Breast epithelium (tissue), 4 donors: Measurements from ENCODE around the gene KCNIP1. TPM values are rescaled to one million over a fixed set of nuclear protein-coding genes. Genes with fewer than 3 reads are reported as not detected.
A peak's percentile ranks its signal among the peaks of the same experiment; 100 is the strongest.
"Not testable (repeated sequence)": the region's sequence is repeated elsewhere in the genome, so short reads cannot be mapped to it uniquely, and the experiment has no call there.

Experiments
- DNase-seq, 2 donors: peaks; one replicate each; pipeline ENCODE4 v3.0.0-alpha.2; 2019; ENCODE audit warnings: low spot score in 2 of 2
- H3K27ac ChIP-seq, 2 donors: fragments of 200-600 bp; sonication (generic) in 1 of 2; one replicate each; pipeline ENCODE4 v1.5.1; 2016 to 2019; ENCODE audit warnings: mild to moderate bottlenecking in 1 of 2
- H3K27me3 ChIP-seq, 2 donors: fragments of 200-600 bp; sonication (generic) in 1 of 2; one replicate each; pipeline versions ENCODE4 v1.5.1 to v1.6.0; 2017 to 2019; ENCODE audit warnings: control low read depth in 1 of 2, mild to moderate bottlenecking in 1 of 2
- H3K36me3 ChIP-seq: fragments of 200-600 bp; one replicate; pipeline ENCODE4 v1.5.1; 2019
- H3K4me1 ChIP-seq, 2 donors: fragments of 200-600 bp; sonication (generic); one replicate each; pipeline ENCODE4 v1.5.1; 2016 to 2019; ENCODE audit warnings: control low read depth in 1 of 2
- H3K4me3 ChIP-seq, 3 donors: fragments of 200-600 bp; sonication (generic); 1 replicate in 2 of 3; 2 replicates in 1 of 3; pipeline ENCODE4 v1.5.1; 2016 to 2019; ENCODE audit warnings: mild to moderate bottlenecking in 3 of 3, moderate library complexity in 2 of 3
- H3K9me3 ChIP-seq, 2 donors: fragments of 200-600 bp; sonication (generic) in 1 of 2; one replicate each; pipeline ENCODE4 v1.5.1; 2016 to 2019; ENCODE audit warnings: control low read depth in 1 of 2
- CTCF ChIP-seq, 3 donors: fragments of 450-650 bp; IDR thresholded peaks; one replicate each; pipeline ENCODE4 v1.5.1; 2016 to 2017; ENCODE audit warnings: antibody characterized with exemption in 3 of 3, mild to moderate bottlenecking in 3 of 3, moderate library complexity in 3 of 3
- POLR2A ChIP-seq: fragments of 450-650 bp; IDR thresholded peaks from one replicate; pipeline ENCODE4 v1.6.1; 2016; ENCODE audit warnings: antibody characterized with exemption, mild to moderate bottlenecking, moderate library complexity
- POLR2AphosphoS5 ChIP-seq, 3 donors: sonication (generic); formaldehyde crosslinking; IDR thresholded peaks; one replicate each; pipeline ENCODE4 v1.6.1; 2017; ENCODE audit warnings: antibody characterized with exemption in 3 of 3
- intact Hi-C: fragments of 100-400 bp; cut with DNase I; formaldehyde crosslinking; loops from one replicate; pipeline ENCODE4 v1.15.1; 2023; ENCODE audit warnings: low total_unique reads
- total RNA-seq, 3 donors: library from RNA; depleted of rRNA; stranded (reverse); fragments of >200 nt; gene quantifications; one replicate each; pipeline ENCODE4 v1.1.0, GENCODE V29; 2016

KCNIP1 gene
- total RNA-seq, 3 donors from 2014 or later = 1.0 to 1.6 TPM; not detected in 1

GRCh38 chr5:170753311-170753710 is 249.5 kb downstream of the KCNIP1 start:
- no peak for TF ChIP-seq POLR2A
- no peak for TF ChIP-seq CTCF (IDR thresholded peaks at IDR 0.05)
- no peak for TF ChIP-seq POLR2AphosphoS5 (IDR thresholded peaks at IDR 0.05)
- H3K36me3 ChIP-seq = no peaks in the 10 kb centered on the region
- H3K4me3 ChIP-seq = no peak overlapping the region
- H3K27ac ChIP-seq = peak overlapping the region; percentile 90 to 92
- no peak for DNase-seq
- intact Hi-C loops = no loop called here
- no peaks in the 10 kb centered on the region for H3K27me3 ChIP-seq
- H3K4me1 ChIP-seq = peaks cover 0 to 19% of the 10 kb centered on the region in 2 donors
- H3K9me3 ChIP-seq = no peaks in the 10 kb centered on the region

GRCh38 chr5:170754508-170754907 is 250.7 kb downstream of the KCNIP1 start:
- DNase-seq, H3K27me3 ChIP-seq, H3K4me3 ChIP-seq, H3K36me3 ChIP-seq, H3K9me3 ChIP-seq, intact Hi-C loops: not testable (repeated sequence)
- peaks cover 0 to 19% of the 10 kb centered on the region in 2 donors for H3K4me1 ChIP-seq
- H3K27ac ChIP-seq = peak overlapping the region; percentile 60 to 84

- intact Hi-C loops = loop anchor here (5.0 kb wide), 1 partner anchor 869 kb away; no protein-coding TSS in a partner anchor
- H3K36me3 ChIP-seq = no peaks in the 10 kb centered on the region
- no peak for TF ChIP-seq POLR2A
- no peak for TF ChIP-seq POLR2AphosphoS5 (IDR thresholded peaks at IDR 0.05)
- TF ChIP-seq CTCF (IDR thresholded peaks at IDR 0.05) = no peak
- H3K27me3 ChIP-seq = no peaks in the 10 kb centered on the region
- H3K4me1 ChIP-seq = peaks cover 0 to 14% of the 10 kb centered on the region in 2 donors
- H3K27ac ChIP-seq = peak overlapping the region; percentile 60 to 84
- H3K4me3 ChIP-seq = no peak overlapping the region
- H3K9me3 ChIP-seq = no peaks in the 10 kb centered on the region
- DNase-seq = peak in 1 of 2 donors; percentile 70
Measured at GRCh38 chr5:170755679-170756456, 252.0 kb downstream of the KCNIP1 start.

GRCh38 chr5:170756691-170757090 is 252.9 kb downstream of the KCNIP1 start:
- intact Hi-C loops = loop anchor here (5.0 kb wide), 1 partner anchor 869 kb away; no protein-coding TSS in a partner anchor
- Histone ChIP-seq H3K27ac (peak overlapping the region; percentile 65 to 84), H3K27me3 (no peaks in the 10 kb centered on the region)

GRCh38 chr5:170757182-170757601 is 253.4 kb downstream of the KCNIP1 start:
- DNase-seq = no peak
- no peaks in the 10 kb centered on the region for H3K36me3 ChIP-seq
- H3K4me1 ChIP-seq = peaks cover 0 to 11% of the 10 kb centered on the region in 2 donors
- no peaks in the 10 kb centered on the region for H3K9me3 ChIP-seq
- no peak overlapping the region for H3K4me3 ChIP-seq
- TF ChIP-seq CTCF (IDR thresholded peaks at IDR 0.05) (no peak), POLR2AphosphoS5 (IDR thresholded peaks at IDR 0.05) (no peak), POLR2A (no peak)
- no peaks in the 10 kb centered on the region for H3K27me3 ChIP-seq
- peak overlapping the region; percentile 65 to 84 for H3K27ac ChIP-seq
- intact Hi-C loops = loop anchor here (5.0 kb wide), 1 partner anchor 870 kb away; no protein-coding TSS in a partner anchor

More at GRCh38 chr5:170756691-170757090, 252.9 kb downstream of the KCNIP1 start:
- H3K4me3 ChIP-seq = no peak overlapping the region
- H3K9me3 ChIP-seq = no peaks in the 10 kb centered on the region
- no peaks in the 10 kb centered on the region for H3K36me3 ChIP-seq
- H3K4me1 ChIP-seq = peaks cover 0 to 11% of the 10 kb centered on the region in 2 donors
- DNase-seq = no peak
- TF ChIP-seq POLR2A (no peak), POLR2AphosphoS5 (IDR thresholded peaks at IDR 0.05) (no peak), CTCF (IDR thresholded peaks at IDR 0.05) (no peak)
